HUES6 (cell line): Measurements from ENCODE around the gene CELA1.
"Not testable (repeated sequence)": the region's sequence is repeated elsewhere in the genome, so short reads cannot be mapped to it uniquely, and the experiment has no call there.

ENCODE experiments used
- H3K27ac ChIP-seq: 2 replicates; pipeline ENCODE4 v1.7.0; 2013; ENCODE audit warnings: low read depth, mild to moderate bottlenecking, low read length, inconsistent platforms
- H3K27me3 ChIP-seq: 2 replicates; pipeline ENCODE4 v1.6.1; 2013; ENCODE audit warnings: low read length; ENCODE audit not compliant: control insufficient read depth, insufficient read depth
- H3K36me3 ChIP-seq: 2 replicates; pipeline ENCODE4 v1.6.1; 2013; ENCODE audit warnings: low read length; ENCODE audit not compliant: control insufficient read depth, insufficient read depth
- H3K4me1 ChIP-seq: 2 replicates; pipeline ENCODE4 v1.6.1; 2013; ENCODE audit warnings: low read length; ENCODE audit not compliant: control insufficient read depth, insufficient read depth
- H3K4me3 ChIP-seq: 2 replicates; pipeline ENCODE4 v1.5.1; 2013; ENCODE audit warnings: low read depth, low read length
- H3K9ac ChIP-seq: one replicate; pipeline ENCODE4 v1.6.1; 2013; ENCODE audit warnings: mild to moderate bottlenecking, low read length
- H3K9me3 ChIP-seq: 2 replicates; pipeline ENCODE4 v1.6.1; 2013; ENCODE audit warnings: low read depth, low read length; ENCODE audit not compliant: control insufficient read depth, insufficient read depth

Gene CELA1

GRCh38 chr12:51307655-51308593 is 38.6 kb downstream of the CELA1 start:
- Histone ChIP-seq H3K36me3 (no peaks in the 10 kb centered on the region), H3K27ac (no peak overlapping the region)

GRCh38 chr12:51306507-51306906 is 40.0 kb downstream of the CELA1 start:
- H3K4me3 ChIP-seq, result no peak overlapping the region
- no peak overlapping the region for H3K27ac ChIP-seq
- H3K4me1 ChIP-seq, result 0 out of 2 replicates have a peak, but pooled peaks cover 2% of the 10 kb centered on the region
- H3K27me3 ChIP-seq, result no peaks in the 10 kb centered on the region
- H3K9ac ChIP-seq, result no peak overlapping the region
- H3K9me3 ChIP-seq, result no peaks in the 10 kb centered on the region
- H3K36me3 ChIP-seq, result no peaks in the 10 kb centered on the region

More at GRCh38 chr12:51307655-51308593, 38.6 kb downstream of the CELA1 start:
- Histone ChIP-seq H3K4me1 (0 out of 2 replicates have a peak, but pooled peaks cover 2% of the 10 kb centered on the region), H3K27me3 (no peaks in the 10 kb centered on the region), H3K4me3 (no peak overlapping the region), H3K9me3 (no peaks in the 10 kb centered on the region), H3K9ac (no peak overlapping the region)

GRCh38 chr12:51300768-51301167 is 45.7 kb downstream of the CELA1 start:
- not testable (repeated sequence) for H3K4me3 ChIP-seq, H3K27me3 ChIP-seq, H3K36me3 ChIP-seq, H3K9me3 ChIP-seq, H3K27ac ChIP-seq, H3K9ac ChIP-seq, H3K4me1 ChIP-seq

GRCh38 chr12:51295651-51296050 is 50.8 kb downstream of the CELA1 start:
- Histone ChIP-seq H3K4me1 (no peaks in the 10 kb centered on the region), H3K27ac (no peak overlapping the region), H3K4me3 (no peak overlapping the region), H3K27me3 (no peaks in the 10 kb centered on the region), H3K9me3 (no peaks in the 10 kb centered on the region), H3K36me3 (no peaks in the 10 kb centered on the region), H3K9ac (no peak overlapping the region)

- H3K36me3 ChIP-seq, H3K9me3 ChIP-seq, H3K27ac ChIP-seq: not testable (repeated sequence)
These were observed 52.4 kb downstream of the CELA1 start for GRCh38 chr12:51294097-51294496.

GRCh38 chr12:51293696-51294095 is 52.8 kb downstream of the CELA1 start:
- H3K27ac ChIP-seq, result no peak overlapping the region
- H3K36me3 ChIP-seq, result no peaks in the 10 kb centered on the region
- H3K9me3 ChIP-seq, result no peaks in the 10 kb centered on the region
- no peaks in the 10 kb centered on the region for H3K27me3 ChIP-seq
- no peaks in the 10 kb centered on the region for H3K4me1 ChIP-seq
- H3K9ac ChIP-seq, result no peak overlapping the region
- no peak overlapping the region for H3K4me3 ChIP-seq

More at GRCh38 chr12:51294097-51294496, 52.4 kb downstream of the CELA1 start:
- H3K4me3 ChIP-seq, H3K27me3 ChIP-seq, H3K4me1 ChIP-seq, H3K9ac ChIP-seq: not testable (repeated sequence)

GRCh38 chr12:51291603-51292513 is 54.6 kb downstream of the CELA1 start:
- H3K27ac ChIP-seq, H3K27me3 ChIP-seq, H3K4me1 ChIP-seq, H3K9ac ChIP-seq, H3K9me3 ChIP-seq, H3K4me3 ChIP-seq, H3K36me3 ChIP-seq: not testable (repeated sequence)

GRCh38 chr12:51285843-51286242 is 60.6 kb downstream of the CELA1 start:
- Histone ChIP-seq H3K9me3 (no peaks in the 10 kb centered on the region), H3K27me3 (no peaks in the 10 kb centered on the region)

GRCh38 chr12:51281202-51281924 is 65.1 kb downstream of the CELA1 start:
- Histone ChIP-seq H3K36me3 (no peaks in the 10 kb centered on the region), H3K4me1 (no peaks in the 10 kb centered on the region), H3K27ac (no peak overlapping the region), H3K9me3 (no peaks in the 10 kb centered on the region), H3K9ac (no peak overlapping the region), H3K4me3 (no peak overlapping the region), H3K27me3 (no peaks in the 10 kb centered on the region)

More at GRCh38 chr12:51285843-51286242, 60.6 kb downstream of the CELA1 start:
- H3K4me1 ChIP-seq, result no peaks in the 10 kb centered on the region
- no peak overlapping the region for H3K27ac ChIP-seq
- H3K4me3 ChIP-seq, result no peak overlapping the region
- no peak overlapping the region for H3K9ac ChIP-seq
- no peaks in the 10 kb centered on the region for H3K36me3 ChIP-seq
